GM19351 (cell line): ENCODE measurements around the gene RHBDF2.

Experiments
- ATAC-seq: cut with Tn5 transposase; IDR thresholded peaks from one replicate; pipeline ENCODE4 v1.9.1; 2021; ENCODE audit warnings: mild to moderate bottlenecking, moderate library complexity; ENCODE audit not compliant: unreplicated experiment

RHBDF2 gene

DNA sequence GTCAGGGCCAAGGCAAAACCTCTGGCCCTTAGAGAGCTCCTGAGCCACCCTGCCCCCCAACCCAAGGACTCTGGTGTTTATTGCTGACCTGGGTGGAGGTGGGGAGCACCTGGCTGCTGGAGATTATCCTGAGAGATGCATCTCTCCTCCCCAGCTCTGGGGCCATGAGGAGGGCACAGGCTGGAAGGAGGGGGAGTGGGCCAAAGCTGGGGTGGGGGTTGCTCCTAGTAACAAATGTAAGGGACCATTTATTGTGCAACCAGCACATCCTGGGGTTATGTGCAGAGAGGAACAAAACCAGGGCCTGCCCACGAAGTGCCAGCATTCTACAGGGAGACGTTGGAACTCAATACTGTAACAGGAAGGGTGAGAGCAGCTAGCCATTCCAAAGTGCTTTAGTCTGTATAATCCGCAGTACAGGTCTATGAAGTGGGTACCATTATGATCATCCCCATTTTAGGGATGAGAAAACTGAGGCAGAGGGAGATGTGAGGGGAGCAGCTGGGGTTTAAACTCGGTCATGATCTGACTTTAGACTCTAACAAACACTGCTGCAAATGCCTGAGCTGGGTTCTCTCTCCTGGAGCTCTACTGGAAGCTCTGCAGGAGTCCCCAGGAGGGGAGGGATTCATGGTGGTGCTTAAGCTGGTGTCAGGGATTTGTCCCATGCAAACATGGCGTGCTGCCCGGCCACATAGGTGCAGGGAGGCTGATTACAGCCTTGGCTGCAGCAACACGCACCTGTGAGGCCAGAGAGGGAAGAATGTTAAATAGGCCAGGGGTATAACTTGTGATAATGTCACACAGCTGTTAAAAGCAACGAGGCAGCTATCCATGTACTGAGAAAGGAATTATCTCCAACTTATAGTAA is 1.4 kb upstream of the RHBDF2 start:
- no peak for ATAC-seq

DNA sequence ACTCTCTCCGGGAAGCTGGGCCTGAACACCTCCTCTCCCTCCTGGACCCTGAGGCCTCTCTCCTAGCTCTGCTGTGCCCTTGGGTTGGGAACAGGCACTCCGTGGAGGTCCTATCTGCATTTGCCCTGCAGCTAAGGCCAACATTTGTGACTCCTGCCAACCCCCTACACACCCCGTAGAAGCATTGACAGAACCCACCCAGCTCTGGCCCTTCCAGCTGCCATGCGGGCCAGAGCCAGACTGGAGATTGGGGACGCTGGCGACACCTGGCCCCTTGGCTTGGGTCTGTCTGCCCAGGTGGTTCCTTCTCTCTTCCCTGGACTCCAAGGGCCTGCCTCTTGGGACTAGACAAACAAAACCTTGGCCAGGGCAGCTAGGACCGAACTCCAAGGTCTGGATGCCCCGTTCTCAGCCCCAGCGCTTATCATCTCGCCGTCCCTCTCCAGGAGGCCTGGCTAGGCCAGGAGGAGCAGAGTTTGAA is 644 bp upstream of the RHBDF2 start:
- ATAC-seq, result no peak

DNA sequence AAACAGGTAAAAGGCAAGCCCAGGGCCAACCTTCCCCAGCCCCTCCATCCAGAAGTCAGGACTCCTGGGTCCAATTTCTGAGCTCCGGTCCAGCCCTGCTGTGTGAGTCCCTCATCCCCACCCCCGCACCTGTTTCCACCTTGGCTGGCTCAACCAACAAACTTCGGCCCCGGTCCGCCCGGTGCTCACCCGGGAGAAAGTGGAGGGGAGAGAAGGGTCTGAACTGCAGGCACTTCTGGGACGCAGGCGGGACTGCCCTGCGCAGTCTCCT is 541 bp downstream of the RHBDF2 start:
- peak; percentile 22 for ATAC-seq

DNA sequence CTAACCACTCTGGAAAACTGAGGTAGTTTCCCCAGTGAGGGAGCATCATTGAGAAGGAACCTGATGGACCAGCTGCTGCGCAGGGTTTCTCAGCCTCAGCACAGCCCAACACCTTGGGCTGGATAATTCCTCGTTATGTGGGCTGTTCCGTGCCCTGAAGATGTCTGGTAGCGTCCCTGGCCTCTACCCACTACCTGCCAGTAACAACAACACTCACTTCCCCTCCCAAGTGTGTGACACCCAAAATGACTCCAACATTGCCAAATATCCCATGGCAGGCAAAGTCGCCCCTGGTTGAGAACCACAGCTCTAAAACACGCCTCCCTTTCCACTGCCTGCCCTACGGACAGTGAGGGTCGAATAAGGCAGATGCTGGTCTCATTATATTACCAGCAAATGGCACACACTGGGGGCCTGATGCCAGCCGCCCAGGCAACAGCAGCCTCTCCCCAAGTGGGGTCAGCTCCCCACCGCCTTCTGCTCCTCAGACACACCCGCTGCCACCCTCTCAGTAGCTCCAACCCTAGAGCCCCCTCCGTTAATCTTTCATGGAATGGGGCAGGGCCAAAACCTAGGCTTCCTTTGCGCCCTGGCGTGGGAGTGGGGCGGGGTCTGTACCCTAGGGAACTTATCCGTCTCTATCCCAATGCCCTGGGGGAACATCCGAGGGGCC is 1.0 kb downstream of the RHBDF2 start:
- no peak for ATAC-seq

DNA sequence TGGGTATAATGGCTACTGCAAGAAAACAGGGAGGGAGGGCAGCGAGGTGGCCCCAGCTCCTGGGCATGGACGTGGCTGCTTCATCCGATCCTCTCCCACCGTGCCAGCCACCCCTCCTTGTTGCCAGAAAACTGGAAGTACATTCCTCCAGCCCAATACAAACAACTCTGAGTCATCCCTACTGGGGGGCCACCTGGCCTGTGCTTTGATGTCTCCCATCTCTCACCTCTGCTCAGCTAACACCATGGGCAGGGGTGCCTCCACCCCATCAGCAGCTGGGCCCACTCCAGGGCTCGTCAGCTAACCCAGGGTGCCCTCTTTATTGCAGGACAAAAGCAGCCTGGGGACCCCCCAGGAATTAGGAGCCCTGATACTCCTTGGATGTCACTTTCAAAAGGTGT is 2.0 kb downstream of the RHBDF2 start:
- ATAC-seq, result no peak

DNA sequence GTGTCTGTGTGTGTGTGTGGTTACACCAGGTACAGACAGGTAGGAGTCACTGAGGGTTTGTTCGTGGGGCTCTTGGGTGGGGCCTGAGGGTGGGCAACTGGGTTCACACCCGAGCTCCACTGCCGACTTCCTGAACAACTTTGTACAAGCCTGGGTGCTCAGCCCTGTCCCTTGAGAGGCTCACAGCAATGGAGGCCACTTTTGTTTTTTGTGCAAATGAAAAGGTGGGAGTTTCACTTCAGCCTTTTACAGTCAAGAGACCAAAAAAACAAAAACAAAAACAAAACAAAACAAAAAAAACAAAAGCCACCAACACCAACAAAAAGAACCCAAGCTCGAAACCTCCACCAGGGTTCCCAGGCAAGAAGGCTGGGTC is 2.4 kb downstream of the RHBDF2 start:
- no peak for ATAC-seq

DNA sequence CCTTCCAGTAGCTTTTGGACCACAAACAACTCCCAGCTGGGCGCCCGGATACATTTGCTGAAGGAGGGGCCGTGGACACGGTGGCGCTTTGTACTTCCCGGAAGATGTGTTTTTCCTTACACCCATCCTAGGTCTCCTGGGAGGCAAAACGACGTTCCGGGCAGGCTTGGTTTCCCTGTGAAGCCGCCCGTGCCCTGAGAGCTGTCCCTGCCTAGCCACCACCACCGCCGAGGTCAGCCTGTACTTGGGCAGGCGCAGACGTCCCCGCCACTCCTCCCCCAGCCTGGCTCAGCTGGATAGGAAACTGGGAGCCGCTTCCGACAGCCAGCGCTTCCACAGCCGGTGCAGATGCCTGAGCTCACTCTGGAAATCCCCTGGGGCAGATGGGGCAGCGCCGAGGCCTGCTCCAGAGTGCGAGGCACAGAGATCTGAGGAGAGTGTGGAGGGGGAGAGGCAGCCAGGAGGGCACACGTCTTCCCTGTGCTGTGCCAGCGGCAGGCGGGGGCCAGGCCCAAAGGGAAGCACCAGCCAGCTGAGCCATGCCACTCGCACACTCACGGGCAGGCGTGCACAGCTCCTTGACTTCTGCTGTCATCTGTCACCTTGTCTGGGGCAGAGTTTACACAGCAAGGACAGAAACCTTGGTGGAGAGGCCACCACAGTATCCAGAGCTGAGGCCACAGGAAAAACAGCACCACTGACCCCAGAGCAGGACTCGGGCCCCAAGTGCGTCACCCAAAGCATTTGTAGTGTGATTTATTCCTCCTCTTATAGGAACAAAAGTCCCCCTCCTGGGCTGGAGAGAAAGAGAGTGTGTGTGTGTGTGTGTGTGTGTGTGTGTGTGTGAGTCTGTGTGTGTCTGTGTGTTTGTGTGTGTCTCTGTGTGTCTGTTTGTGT is 3.0 kb downstream of the RHBDF2 start:
- no peak for ATAC-seq

DNA sequence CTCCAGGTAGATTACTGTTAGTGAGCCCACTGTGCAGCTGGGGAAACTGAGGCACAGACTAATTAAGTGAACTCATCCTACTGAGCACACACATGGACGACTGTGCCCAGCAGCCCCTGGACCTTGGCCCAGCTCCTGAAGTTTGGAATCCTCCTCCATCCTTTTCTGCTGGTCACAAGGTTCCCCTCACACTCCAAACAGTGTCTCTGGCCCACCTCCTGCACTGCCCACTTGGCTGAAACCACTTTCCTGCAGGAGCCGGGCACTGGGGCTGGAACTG is 3.6 kb downstream of the RHBDF2 start:
- ATAC-seq, result no peak

DNA sequence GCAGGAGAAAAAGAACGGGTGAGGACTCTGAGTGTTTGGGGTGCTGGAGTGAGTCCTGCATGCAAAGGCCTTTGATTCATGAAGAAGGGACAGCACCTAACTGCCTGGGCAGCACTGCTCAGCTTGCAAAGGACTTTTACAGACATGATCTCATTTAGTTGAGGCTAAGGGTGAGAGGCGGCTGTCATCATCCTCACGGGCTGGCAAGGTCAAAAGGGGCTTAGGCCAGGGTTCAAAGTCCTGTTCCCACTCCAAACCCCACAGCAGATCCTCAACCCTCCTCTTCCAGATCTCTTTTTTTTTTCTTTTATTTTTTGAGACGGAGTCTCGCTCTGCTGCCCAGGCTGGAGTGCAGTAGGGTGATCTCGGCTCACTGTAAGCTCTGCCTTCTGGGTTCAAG is 4.8 kb downstream of the RHBDF2 start:
- no peak for ATAC-seq

DNA sequence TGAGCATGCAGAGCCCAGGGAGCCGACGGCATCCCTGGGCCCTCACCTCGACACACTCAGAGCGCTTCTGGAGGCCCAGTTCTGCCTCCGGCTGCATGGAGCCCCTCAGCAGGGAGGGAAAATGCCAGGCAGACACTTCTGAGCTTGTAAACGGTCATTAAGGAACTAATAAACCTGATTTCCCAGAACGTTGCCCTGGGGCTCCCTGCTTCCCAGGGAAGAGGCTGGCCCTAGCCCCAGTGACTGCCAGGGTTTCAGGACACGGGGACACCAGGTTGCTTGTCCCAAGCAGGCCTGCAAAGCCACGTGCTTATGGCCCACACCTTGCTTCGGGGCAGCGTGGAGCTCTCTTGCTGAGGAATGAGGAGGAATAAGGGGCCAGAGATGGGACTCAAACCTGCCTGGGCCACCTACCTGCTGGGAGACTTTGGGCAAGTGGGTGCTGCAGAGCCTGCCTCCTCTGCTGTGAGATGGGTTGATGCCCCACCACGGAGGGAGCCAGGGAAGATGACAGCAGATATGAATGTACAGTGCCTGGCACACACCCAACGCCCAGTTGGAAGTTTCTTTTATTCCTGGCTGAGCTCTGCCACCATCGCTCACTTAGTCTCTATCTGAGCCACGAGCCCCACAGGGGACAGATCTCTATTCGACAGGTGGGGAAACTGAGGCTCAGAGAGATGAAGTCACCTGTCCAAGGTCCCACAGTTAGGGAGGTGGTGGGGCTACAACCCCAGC is 5.4 kb downstream of the RHBDF2 start:
- ATAC-seq, result no peak

DNA sequence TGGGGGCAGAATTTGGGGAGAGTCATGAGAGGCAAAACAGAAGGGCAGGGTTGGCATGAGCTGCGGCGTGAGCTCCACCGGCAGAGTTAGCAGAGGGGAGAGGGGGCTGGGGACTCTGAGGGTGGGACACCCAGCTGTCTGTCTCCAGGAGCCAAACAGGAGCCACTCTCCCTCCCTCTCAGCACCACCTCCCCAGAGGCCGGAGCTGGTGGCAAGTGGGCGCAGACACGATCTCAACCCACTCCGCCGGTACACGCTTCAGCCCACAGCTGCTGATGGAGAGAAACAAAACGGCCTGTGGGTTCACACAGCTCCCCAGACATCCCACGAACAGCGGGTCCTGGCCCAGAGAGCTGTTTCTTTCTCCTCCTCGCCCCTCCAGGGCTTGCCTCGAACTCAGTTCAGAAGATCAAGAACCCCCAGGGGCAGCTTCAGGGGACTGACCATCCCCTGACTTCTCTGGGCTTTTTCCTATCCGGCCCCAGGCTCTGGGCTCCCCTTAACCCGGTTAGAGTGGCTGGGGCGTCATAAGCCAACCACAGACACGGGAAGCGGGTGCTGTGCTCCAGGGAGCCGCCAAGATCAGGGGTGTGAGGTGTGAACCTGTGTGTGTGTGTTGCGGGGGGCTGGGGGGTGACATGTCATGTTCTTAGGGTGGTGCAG is 7.6 kb downstream of the RHBDF2 start:
- no peak for ATAC-seq

DNA sequence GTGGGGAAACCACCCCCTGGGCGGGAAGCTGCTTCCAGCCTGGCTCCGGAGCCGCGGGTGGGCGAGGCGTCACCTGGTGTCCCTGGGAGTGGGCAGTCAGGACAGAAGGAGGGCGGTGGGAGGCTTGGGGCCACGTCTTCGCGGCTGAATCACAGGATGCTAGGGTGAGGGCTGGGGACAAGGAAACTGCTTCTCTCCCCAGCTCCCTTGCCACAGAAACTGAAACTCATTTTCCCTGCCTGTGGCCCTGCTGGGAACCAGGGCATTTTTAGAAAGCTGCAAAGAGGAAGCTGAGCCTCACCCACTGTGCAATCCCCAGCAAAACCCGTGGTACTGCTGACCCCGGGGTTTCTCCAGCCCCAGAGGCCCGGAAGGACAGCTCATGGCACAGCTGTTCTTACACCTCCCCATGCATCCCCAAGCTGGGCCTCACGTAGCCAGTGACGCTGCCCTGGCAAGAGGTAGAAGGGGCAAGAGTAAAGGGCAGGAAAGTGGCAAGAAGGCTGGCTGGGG is 8.2 kb downstream of the RHBDF2 start:
- peak; percentile 37 for ATAC-seq

DNA sequence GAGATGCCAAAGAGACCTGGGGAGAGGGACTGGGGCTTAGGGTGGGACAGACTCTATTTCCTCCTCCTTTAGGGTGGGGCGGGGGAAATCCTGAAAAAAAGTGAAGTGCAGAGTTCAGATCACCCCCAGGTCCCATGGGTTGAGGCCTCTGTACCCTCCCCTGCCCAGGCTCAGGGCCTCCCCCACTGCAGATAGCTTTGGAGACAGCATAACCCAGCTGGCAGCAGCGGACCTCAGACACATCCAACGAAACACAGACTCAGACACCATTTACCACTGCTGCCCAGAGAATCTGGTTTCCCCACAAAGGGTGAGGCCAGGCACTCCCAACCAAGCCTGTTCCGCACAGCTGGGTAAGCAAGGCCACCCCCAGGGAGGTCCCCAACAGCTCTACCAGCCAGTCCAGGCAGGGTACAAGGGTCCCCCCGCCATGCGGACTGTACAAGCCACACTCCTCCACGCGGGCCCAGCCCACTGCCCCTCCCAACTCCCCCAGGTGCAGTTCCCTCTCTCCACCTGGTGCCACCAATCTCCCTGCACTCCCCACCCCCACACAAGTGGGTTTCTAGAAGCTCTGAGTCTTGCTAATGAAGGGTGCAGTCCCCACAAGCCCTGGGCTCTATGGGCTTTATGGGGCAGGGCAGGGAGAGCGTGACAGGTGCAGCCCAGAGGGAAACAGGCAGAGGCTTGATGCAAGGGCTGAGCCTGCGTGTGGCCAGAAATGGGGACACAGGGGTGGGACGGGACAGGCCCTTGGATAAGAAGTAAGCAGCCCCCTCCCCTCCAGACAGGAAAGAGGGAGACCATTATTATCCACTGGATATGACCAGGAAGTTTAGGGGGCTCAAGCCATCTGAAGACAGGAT is 8.9 kb downstream of the RHBDF2 start:
- peak; percentile 49 for ATAC-seq

DNA sequence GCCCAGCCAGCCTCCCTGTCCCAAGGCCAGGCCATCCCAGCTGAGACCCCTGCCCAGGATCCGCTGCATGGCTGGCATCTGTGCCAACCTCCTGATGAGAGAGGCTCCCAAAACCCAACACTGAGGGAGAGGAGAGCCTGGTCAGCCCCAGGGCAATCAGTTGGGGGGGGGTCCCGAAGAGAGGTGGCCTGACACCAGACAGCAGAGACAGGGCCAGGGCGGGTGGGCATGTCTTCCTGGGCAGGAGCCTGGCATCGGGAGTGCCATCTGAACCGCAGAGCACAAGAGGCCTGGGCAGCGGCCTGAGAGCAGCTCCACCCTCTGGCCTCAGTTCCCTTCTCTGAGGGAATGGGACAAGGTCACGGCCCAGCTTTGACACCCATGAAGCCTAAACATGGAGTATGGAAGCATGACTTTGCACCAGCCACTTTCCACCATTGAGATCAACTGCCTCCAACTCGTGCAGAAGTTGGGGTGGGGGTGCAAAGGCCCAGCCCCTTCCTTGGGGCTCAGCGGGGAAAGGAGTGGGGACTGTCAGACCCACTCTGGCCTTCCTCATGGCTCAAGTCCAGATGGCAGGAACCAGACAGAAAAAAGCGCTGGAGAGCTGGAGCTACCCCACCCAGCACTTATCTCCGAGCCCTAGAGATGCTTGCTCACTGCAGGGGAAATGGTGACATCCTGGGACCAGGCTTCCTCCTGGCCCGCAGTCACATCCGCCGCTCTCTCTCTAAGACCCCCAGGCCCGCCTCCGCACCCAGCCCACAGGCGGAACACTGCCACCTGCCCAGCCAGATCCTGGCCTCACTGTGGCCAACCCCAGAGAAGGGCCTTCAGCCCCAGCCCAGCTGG is 9.7 kb downstream of the RHBDF2 start:
- ATAC-seq, result peak; percentile 5

DNA sequence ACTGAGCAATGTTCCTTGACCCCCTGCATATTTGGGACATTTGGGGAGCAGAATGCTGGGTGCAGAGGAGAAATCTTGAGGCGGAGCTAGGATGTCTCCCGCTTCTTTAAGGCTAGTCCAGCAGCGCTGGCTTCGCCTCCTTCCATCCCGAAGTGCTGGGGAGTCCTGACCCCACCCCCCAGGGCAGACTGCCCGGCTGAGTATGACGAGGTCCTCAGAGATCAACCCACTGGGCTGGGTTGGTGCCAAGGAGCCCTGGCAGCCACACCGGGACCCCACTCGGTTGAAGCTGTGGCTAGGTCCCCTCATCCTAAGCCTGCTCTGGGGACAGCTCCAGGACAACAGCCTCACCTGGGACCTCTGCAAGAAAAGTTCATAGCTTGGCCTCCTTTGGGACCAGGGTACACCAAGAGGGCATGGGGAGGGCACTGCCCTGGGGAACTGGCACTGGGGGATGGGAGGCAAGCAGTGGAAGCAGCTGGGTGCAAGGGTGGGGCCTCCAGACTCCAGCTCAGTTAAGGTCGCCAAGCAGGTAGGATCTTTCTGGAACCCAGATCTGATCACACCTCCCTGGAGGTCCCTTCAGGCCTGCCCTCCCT is 11.0 kb downstream of the RHBDF2 start:
- ATAC-seq, result no peak

DNA sequence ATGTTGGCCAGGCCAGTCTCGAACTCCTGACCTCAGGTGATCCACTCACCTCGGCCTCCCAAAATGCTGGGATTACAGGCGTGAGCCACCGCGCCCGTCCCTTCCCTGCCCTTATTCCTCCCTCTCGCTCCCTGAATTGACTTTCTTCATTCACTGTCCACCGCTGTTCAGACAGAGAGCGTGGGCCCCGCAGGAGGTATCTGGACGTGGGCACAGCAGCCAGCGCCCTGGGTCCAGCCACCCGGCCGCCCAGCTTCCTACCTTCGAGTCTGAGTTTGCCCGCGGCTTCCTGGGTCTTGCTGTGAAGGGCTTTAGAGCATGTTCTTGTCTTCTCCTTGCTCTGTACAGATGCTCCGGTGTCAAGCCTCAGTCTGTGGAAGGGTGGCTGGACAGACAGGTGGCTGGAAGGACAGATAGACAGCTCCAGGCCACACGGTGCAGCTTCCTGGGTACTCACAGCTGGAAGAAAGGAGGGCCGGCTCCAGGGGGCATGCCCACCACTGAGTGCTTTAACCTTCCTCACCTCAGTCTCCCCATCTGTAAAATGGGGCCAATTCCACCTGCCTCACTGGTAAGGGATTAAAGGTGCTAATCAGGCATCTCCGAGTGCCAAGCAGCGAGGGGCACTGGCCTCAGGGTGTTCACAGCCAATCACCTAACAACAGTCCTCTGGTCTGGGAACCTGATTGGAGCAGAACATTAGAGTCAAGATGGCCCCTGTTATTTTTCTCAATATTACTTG is 13.6 kb downstream of the RHBDF2 start:
- ATAC-seq, result no peak

DNA sequence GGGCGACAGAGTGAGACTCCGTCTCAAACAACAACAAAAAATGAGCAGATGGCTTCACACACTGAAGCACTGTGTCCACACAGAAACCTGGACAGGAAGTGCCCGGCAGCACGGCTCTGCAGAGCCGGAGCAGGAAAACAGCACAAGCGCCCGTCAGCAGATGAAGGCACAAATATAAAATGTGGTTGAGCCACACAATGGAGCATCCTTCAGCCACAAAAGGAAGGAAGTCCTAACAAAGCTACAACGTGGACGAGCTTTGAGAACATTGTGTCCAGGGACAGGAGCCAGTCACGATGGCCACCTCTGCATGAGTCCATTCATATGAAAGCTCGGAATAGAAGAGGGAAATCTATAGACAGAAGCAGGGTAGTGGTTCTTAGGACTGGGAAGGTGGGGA is 15.7 kb downstream of the RHBDF2 start:
- no peak for ATAC-seq
